ENCODE measurements around the gene EPOP. TPM values are rescaled to one million over a fixed set of nuclear protein-coding genes. Genes with fewer than 3 reads are reported as not detected.

EPOP gene
- 1 to 10 TPM; 1.4 to 1.8 (median 1.5) TPM for polyA plus RNA-seq (ENCODE audit: insufficient read length in 4 of 4)

- peak in 3 of 4 donors; percentile 54 to 62 (median 55) for DNase-seq (ENCODE audit: low read depth in 4 of 4, low spot score in 3 of 4)
Observed at GRCh38 chr17:38674749-38675615, at the start of gene EPOP. Gene EPOP (minus strand): TSS chr17:38674957. CDS start chr17:38674495, 462 bp downstream.

DNA sequence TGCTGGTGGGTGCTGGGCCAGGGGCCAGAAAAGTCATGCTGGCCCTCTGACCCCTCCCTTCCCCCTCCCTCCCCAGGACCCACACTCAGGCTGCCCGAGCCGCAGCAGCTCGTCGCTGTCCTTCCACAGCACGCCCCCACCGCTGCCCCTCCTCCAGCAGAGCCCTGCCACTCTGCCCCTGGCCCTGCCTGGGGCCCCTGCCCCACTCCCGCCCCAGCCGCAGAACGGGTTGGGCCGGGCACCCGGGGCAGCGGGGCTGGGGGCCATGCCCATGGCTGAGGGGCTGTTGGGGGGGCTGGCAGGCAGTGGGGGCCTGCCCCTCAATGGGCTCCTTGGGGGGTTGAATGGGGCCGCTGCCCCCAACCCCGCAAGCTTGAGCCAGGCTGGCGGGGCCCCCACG, 47.0 kb upstream of the EPOP start:
- DNase-seq (ENCODE audit: low read depth in 4 of 4, low spot score in 3 of 4) = no peak

DNA sequence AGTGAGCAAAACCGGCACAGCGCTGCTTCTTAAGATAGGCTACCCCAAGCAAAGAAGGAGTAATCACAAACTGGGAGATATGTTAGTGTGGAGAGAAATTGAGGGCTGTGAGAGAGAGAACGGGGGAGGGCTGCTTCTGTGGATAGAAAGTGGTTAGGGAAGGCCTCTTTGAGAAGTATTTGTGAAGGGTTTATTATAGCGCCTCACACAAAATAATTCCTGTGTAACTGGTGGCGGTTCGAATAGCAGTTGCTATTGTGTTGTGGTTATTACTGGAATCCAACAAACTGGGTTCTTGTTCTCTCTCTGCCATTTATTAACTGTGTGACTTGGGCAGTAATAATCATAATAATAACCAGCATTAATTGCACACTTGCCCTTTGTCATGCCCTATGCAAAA, 46.2 kb upstream of the EPOP start:
- DNase-seq (ENCODE audit: low read depth in 4 of 4, low spot score in 3 of 4) = no peak

GRCh38 chr17:38719943-38720641, 45.3 kb upstream of the EPOP start:
- no peak for DNase-seq (ENCODE audit: low read depth in 4 of 4, low spot score in 3 of 4)

- no peak for DNase-seq (ENCODE audit: low read depth in 4 of 4, low spot score in 3 of 4)
Observed at GRCh38 chr17:38719289-38719942, 44.7 kb upstream of the EPOP start.

DNA sequence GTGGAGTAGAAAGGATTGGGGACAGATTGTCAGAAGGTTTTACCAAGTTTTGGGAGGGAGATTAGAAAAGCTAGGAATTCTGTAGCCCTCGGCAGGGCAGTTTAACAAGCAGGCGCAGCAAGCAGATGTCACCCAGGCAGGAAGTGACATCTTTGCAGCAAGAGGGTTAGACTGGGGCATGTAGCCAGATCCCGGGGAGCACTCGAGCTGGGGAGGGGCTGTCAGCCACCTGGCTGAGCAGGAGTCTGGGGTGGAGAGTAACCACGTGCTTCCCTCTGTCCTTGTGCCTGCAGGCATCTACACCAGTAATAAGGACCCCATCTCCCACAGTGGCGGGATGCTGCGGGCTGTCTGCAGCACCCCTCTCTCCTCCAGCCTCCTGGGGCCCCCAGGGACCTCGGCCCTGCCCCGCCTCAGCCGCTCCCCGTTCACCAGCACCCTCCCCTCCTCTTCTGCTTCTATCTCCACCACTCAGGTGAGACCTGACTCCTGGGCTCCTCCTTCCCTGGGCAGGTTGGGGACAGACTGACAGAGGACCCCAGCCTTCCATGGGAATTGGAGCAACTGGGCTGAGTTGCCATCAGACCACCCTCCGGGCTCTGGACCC, 42.5 kb upstream of the EPOP start:
- no peak for DNase-seq (ENCODE audit: low read depth in 4 of 4, low spot score in 3 of 4)

DNA sequence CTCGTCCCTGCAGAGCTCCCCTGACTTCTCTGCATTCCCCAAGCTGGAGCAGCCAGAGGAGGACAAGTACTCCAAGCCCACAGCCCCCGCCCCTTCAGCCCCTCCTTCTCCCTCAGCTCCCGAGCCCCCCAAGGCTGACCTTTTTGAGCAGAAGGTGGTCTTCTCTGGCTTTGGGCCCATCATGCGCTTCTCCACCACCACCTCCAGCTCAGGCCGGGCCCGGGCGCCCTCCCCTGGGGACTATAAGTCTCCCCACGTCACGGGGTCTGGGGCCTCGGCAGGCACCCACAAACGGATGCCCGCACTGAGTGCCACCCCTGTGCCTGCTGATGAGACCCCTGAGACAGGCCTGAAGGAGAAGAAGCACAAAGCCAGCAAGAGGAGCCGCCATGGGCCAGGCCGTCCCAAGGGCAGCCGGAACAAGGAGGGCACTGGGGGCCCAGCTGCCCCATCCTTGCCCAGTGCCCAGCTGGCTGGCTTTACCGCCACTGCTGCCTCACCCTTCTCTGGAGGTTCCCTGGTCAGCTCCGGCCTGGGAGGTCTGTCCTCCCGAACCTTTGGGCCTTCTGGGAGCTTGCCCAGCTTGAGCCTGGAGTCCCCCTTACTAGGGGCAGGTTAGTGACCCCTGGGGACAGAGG, 41.7 kb upstream of the EPOP start:
- no peak for DNase-seq (ENCODE audit: low read depth in 4 of 4, low spot score in 3 of 4)

GRCh38 chr17:38715216-38715943, 40.6 kb upstream of the EPOP start:
- no peak for DNase-seq (ENCODE audit: low read depth in 4 of 4, low spot score in 3 of 4)

DNA sequence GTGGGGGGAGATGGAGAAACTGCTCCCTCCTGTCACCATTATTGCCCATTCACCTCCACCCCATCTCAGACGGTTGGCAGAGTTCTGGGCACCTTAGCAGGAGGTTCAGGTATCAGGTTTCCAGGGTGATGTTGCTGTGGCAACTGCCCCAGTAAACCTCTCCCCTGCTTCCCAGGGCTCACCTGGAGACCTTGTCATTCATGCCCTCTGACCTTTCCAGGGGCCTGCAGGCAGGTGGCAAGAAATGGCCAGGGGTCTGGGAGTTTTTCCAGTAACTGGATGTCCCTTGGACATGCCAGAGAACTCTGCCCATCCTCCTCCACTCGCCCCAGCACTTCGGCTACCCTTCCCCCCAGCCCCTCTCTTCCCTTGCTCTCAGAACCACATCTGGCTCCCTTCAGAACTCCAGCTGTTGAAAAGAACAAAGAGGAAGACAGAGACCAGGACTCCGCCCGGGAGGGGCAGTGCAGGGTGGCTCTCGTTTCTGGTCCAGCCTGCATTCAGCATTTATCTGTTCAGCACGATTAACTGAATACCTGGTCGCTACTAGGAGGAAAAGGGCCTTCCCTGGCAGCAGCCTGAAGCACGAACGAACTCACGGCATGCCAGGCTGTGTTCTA, 38.8 kb upstream of the EPOP start:
- no peak for DNase-seq (ENCODE audit: low read depth in 4 of 4, low spot score in 3 of 4)

DNA sequence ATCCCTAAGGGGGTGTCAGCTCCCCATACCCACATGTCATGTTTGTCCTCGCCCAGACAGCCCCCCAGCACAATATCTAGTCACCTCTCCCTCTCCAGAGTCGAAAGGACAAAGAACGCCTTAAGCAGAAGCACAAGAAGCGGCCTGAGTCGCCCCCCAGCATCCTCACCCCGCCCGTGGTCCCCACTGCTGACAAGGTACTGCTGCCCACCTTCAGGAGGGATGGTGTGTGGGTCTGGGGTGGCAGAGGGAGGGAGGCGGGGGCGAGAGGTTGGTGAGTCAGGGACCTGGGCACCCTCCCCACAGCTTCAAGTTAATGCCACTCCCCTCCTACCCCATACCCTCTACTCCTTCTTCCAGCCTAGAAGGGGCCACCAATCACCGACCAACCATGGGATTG, 37.8 kb upstream of the EPOP start:
- DNase-seq (ENCODE audit: low read depth in 4 of 4, low spot score in 3 of 4) = no peak

- DNase-seq (ENCODE audit: low read depth in 4 of 4, low spot score in 3 of 4) = no peak
Observed at GRCh38 chr17:38711792-38712571, 37.2 kb upstream of the EPOP start.

- no peak for DNase-seq (ENCODE audit: low read depth in 4 of 4, low spot score in 3 of 4)
Observed at GRCh38 chr17:38710985-38711384, 36.2 kb upstream of the EPOP start.

DNA sequence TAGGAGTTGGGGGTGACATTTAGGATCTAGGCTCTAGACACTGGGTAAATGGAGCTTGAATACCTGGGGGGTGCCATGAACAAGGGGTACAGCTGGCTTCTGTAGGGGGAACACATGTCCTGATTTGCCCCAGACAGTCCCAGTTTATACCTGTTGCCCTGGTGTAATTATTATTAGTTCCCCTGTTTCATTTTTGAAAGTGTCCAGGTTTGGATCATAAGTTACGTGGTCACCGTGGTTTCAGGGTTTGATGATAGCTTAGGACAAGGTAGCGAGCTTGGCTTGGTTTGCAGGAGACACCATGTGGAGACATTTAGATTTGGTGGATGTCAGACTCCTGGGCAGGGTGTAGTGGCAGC, 35.8 kb upstream of the EPOP start:
- no peak for DNase-seq (ENCODE audit: low read depth in 4 of 4, low spot score in 3 of 4)

DNA sequence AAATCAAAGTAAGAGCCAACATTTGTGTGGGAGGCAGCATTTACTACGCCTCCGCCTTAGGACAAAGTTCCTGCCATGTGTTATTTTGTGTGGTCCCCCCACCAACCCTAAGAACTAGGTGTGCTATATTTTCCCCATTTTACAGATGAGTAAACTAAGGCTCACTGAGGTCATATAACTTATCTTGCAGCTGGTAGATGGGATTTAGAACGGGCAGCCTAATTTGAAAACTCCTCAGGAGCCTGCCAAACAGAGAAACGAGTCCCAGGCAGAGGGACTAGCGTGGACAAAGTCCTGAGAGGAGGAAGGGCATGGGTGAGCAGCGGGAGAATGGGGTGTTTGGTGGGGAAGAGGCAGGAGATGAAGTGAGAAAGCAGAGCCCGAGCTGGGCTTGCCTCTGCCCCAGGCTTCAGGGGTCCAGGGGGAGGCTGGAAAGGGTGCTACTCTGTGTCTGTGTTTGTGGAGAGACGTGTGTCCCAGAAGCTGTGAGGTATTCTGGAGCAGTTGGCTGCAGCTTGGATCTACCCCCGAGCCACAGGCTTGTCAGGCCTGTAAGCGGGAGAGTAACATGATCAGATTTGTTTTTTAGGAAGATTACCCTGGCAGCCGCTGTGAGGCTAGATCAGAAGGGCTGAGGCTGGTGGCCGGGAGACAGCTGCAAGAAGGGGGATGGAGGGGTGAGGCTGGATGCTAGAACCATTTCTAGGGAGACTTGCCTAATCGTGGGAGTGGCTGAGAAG, 35.3 kb upstream of the EPOP start:
- no peak for DNase-seq (ENCODE audit: low read depth in 4 of 4, low spot score in 3 of 4)

- no peak for DNase-seq (ENCODE audit: low read depth in 4 of 4, low spot score in 3 of 4)
Observed at GRCh38 chr17:38709104-38709820, 34.5 kb upstream of the EPOP start.

- DNase-seq (ENCODE audit: low read depth in 4 of 4, low spot score in 3 of 4) = no peak
Observed at GRCh38 chr17:38707678-38708351, 33.1 kb upstream of the EPOP start.

Measured in right renal pelvis (tissue), 4 donors.